Ishikawa (cell line): Measurements from ENCODE around the gene SLC6A15.

ENCODE experiments used
- CEBPB ChIP-seq: IDR thresholded peaks from 2 replicates; pipeline ENCODE4 v1.6.1; 2012
- CREB1 ChIP-seq: IDR thresholded peaks from 2 replicates; pipeline ENCODE4 v1.6.1; 2012; ENCODE audit warnings: low read depth
- EGR1 ChIP-seq: IDR thresholded peaks from 2 replicates; pipeline ENCODE4 v1.6.1; 2012
- EP300 ChIP-seq: IDR thresholded peaks from 2 replicates; pipeline ENCODE4 v1.6.1; 2012; ENCODE audit warnings: borderline replicate concordance
- NFIC ChIP-seq: IDR thresholded peaks from 2 replicates; pipeline ENCODE4 v1.6.1; 2012
- RAD21 ChIP-seq: IDR thresholded peaks from 2 replicates; pipeline ENCODE4 v1.6.1; 2012; ENCODE audit warnings: low read depth
- REST ChIP-seq: IDR thresholded peaks from 2 replicates; pipeline ENCODE4 v1.6.1; 2012; ENCODE audit warnings: low read depth, mild to moderate bottlenecking
- TEAD4 ChIP-seq: IDR thresholded peaks from 2 replicates; pipeline ENCODE4 v1.6.1; 2012
- ZBTB7A ChIP-seq: IDR thresholded peaks from 2 replicates; pipeline ENCODE4 v1.6.1; 2012; ENCODE audit warnings: low read depth

GRCh38 chr12:84810611-84811010, 102.0 kb downstream of the SLC6A15 start:
- TF ChIP-seq RAD21: no peak
- no peak for TF ChIP-seq CREB1
- TF ChIP-seq EP300: no peak
- TF ChIP-seq EGR1: no peak
- no peak for TF ChIP-seq ZBTB7A
- no peak for TF ChIP-seq NFIC
- TF ChIP-seq REST: no peak
- TF ChIP-seq TEAD4: no peak
- TF ChIP-seq CEBPB: no peak
